ENCODE measurements around the gene LILRA1. TPM values are rescaled to one million over a fixed set of nuclear protein-coding genes. Genes with fewer than 3 reads are reported as not detected.

LILRA1 gene
- total RNA-seq, 1 donor from 2014 or later, result 3.7 TPM

Small RNA genes lying within 50 kb of the gene (microRNA-seq; reads per million reads assigned to microRNA genes)
- gene MIR8061 (ENCODE audit: borderline number of aligned reads), result not detected

Other genes starting within 250 kb of the LILRA1 start
- 63.8 TPM for gene LAIR1, start 228.7 kb upstream of the LILRA1 start, total RNA-seq
- gene TTYH1, start 178.2 kb upstream of the LILRA1 start, total RNA-seq, result not detected
- 141 TPM for gene LENG8, start 144.4 kb upstream of the LILRA1 start, total RNA-seq
- 8.3 TPM for gene LENG9, start 129.9 kb upstream of the LILRA1 start, total RNA-seq
- 38.1 TPM for gene CDC42EP5, start 120.3 kb upstream of the LILRA1 start, total RNA-seq
- gene LAIR2, start 90.8 kb upstream of the LILRA1 start, total RNA-seq, result 1.7 TPM
- 10.0 TPM for gene LILRA2, start 19.8 kb upstream of the LILRA1 start, total RNA-seq
- 10.5 TPM for gene LILRB1, start 36.9 kb downstream of the LILRA1 start, total RNA-seq
- gene LILRB4, start 69.4 kb downstream of the LILRA1 start, total RNA-seq, result 14.2 TPM
- not detected for gene KIR3DL3, start 130.8 kb downstream of the LILRA1 start, total RNA-seq
- gene KIR2DL3, start 144.9 kb downstream of the LILRA1 start, total RNA-seq, result not detected
- not detected for gene KIR2DL1, start 176.2 kb downstream of the LILRA1 start, total RNA-seq
- 0.22 TPM for gene KIR2DL4, start 210.0 kb downstream of the LILRA1 start, total RNA-seq
- not detected for gene KIR3DL1, start 222.8 kb downstream of the LILRA1 start, total RNA-seq
- gene KIR2DS4, start 239.0 kb downstream of the LILRA1 start, total RNA-seq, result not detected

Data from mesenteric fat pad (tissue), 1 donor.